Keratinocyte (primary cell): ENCODE measurements around the gene SNAPC4.

Experiments
- CTCF ChIP-seq, 3 experiments: IDR thresholded peaks in 1 of 3; conservative IDR thresholded peaks in 1 of 3; optimal IDR thresholded peaks in 1 of 3; 2 replicates in 2 of 3; 3 replicates in 1 of 3; pipeline versions ENCODE3 to v1.5.1; 2011; ENCODE audit warnings: low read length in 3 of 3, mild to moderate bottlenecking in 3 of 3, moderate library complexity in 2 of 3, control low read depth in 1 of 3, inconsistent platforms in 1 of 3; ENCODE audit not compliant: insufficient read depth in 2 of 3; ENCODE audit errors: extremely low read depth in 1 of 3
- EZH2 ChIP-seq: IDR thresholded peaks from one replicate; pipeline ENCODE4 v1.6.1; 2012; ENCODE audit warnings: inconsistent platforms, mild to moderate bottlenecking, low read length, moderate library complexity

DNA sequence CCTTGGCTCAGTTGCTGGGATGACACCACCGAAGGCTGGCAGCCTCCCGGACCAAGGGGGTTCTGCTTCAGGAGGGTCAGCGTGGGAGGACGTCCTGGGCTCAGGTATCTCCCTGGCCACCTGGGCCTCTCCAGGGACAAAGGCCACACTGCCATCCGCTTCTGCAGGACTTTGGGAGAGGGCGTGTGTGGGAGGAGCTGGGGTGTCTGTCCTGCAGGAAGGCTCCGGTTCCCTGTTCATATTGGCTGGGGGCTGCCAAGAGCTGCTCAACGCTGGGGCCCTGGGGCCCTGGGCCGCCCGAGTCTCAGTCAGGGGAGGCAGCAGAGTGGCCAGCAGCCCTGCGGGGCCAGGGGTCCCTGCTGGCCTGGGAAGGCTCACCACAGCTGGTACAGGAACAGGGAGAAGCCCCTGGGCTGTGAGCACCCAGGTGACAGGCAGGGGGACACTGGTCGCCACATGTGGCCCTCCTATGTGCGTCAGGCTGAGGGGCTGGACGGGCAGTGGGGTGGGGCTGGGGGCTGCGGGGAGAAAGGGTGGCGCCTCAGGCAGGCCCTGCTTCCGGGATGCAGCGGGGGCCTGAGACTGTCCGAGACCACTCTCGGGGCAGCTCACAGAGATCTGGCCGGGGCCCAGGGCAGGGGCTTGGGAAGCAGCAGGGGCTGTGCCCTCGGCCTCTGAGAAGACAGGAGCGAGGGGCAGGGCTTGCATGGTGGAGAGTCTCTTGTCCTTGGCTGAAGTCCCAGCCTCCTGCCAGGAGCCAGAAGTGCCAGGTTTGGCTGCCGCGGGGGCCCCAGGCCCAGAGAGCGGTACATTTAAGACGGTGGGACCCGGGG lies 21.6 kb downstream of the SNAPC4 start:
- TF ChIP-seq CTCF (optimal IDR thresholded peaks at IDR 0.05 in 1 of 3, IDR thresholded peaks at IDR 0.05 in 1 of 3, conservative IDR thresholded peaks at IDR 0.05 in 1 of 3; ENCODE audit: extremely low read depth in 1 of 3, insufficient read depth in 2 of 3, low read length in 3 of 3) (no peak), EZH2 (no peak)
